NCI-H146 treated with DMSO at 0.1 percent for 48 hours (cell line): ENCODE results near the gene ATAD3B.
"Not testable (repeated sequence)": the region's sequence is repeated elsewhere in the genome, so short reads cannot be mapped to it uniquely, and the experiment has no call there.

ENCODE experiments used
- DNase-seq: peaks from one replicate; lab custom pipeline; 2025; ENCODE audit not compliant: unreplicated experiment; lab: John Stamatoyannopoulos, UW

The ATAD3B gene, protein sequence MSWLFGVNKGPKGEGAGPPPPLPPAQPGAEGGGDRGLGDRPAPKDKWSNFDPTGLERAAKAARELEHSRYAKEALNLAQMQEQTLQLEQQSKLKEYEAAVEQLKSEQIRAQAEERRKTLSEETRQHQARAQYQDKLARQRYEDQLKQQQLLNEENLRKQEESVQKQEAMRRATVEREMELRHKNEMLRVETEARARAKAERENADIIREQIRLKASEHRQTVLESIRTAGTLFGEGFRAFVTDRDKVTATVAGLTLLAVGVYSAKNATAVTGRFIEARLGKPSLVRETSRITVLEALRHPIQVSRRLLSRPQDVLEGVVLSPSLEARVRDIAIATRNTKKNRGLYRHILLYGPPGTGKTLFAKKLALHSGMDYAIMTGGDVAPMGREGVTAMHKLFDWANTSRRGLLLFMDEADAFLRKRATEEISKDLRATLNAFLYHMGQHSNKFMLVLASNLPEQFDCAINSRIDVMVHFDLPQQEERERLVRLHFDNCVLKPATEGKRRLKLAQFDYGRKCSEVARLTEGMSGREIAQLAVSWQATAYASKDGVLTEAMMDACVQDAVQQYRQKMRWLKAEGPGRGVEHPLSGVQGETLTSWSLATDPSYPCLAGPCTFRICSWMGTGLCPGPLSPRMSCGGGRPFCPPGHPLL

DNA sequence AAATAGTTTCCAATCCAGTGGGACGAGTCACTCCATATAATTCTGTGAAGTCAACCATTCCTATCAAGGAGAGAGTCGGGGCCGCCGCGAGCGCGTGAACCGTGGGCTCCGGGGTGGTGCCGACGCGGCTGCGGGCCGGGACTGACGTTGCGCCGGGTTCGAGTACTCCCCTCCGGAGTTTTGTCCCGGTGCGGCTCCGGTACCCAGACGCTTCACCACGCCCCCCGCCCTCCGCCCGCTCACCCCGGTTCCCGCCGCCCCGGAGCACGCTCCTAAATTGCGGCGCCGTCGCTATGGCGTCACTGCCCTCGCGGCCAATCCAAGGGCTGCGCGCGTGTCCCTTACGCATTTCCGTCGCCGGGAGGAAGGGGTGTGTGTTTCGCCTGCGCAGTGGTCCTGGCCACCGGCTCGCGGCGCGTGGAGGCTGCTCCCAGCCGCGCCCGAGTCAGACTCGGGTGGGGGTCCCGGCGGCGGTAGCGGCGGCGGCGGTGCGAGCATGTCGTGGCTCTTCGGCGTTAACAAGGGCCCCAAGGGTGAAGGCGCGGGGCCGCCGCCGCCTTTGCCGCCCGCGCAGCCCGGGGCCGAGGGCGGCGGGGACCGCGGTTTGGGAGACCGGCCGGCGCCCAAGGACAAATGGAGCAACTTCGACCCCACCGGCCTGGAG lies at the start of gene ATAD3B:
Gene ATAD3B (plus strand): TSS at position 377 of the 664 bp plus-strand sequence. CDS start 120 bp downstream, at position 497.
- DNase-seq = peak; percentile 53

DNA sequence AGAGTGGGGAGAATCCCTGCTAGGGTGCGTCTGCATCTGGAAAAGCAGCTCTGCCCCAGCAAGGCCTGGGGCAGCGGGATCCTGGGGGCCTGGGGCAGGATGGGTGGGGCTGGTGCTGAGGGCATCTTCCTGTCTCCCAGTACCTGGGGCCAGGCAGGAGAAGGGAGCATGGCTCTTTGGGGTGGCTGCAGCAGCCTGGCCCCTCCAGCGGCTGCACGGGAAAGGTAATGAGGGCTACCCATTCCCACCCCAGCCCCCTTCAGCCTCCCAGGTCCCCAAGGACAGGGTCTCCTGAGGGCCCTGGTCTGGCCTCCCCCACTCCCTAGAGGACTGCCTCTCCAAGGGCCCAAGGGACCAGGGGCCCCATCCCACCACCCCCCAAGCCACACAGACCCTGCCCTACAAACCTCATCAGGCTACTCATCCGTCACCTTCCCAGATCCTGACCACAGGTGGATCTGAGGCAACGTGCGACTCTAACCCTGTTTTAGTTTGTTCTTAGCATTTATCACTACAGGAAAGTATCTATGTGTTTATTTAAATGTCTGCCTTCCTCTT lies 49.6 kb upstream of the ATAD3B start:
- DNase-seq = no peak

DNA sequence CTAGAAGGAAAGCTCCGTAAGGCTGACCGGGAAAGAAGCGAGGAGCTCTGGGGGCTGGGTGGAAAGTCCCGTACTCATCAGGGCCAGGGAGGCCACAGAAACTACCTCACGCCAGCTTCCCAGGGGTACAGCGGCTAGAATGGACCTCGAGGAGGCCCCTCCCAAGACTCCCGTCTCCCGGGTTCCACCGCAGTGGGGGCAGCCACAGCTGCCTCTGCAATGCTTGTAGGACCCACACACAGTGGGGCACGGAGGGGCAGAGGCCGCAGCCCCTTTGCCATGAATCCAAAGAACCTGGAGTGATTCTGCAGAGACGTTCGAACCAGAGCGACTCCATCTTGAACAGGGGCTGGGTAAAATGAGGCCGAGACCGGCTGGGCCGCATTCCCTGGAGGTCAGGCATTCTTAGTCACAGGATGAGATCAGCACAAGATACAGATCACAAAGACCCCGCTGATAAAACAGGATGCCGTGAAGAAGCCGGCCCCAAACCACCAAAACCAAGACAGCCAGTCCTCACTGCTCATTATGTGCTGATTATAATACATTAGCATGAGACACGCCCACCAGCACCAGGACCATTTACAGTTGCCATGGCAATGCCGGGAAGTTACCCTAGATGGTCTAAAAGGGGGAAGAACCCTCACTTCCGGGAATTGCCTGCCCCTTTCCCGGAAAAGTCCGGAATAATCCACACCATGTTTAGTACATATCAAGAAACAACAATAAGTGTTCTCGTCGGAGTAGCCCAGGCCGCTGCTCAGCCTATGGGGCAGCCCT lies 48.9 kb upstream of the ATAD3B start:
- DNase-seq = no peak

DNA sequence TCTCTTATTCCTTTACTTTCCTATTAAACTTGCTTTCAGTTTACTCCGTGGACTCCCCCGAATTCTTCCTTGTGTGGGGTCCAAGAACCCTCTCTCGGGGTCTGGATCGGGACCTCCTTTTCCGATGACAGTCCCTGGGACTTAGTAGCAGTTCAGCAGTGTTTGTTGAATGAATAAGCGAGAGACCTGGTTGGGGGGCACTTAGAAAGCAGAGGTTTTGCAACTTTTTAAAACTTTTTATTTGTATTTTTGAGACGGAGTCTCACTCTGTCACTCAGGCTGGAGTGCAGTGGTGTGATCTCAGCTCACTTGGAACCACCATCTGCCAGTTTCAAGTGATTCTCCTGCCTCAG lies 48.3 kb upstream of the ATAD3B start:
- no peak for DNase-seq

DNA sequence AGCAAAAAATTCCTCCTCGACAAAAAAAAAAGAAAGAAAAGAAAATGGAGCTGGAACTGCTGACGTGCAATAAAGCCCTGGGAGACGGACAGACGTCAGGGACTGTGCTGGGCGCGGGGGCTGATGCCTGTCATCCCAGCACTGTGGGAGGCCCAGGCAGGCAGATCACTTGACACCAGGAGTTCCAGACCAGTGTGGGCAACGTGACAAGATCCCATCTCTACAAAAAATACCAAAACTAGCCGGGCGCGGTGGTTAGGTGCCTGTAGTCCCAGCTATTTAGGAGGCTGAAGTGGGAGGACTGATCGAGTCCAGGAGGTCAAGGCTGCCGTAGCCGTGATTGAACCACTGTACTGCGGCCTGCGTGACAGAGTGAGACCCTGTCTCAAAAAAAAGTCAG lies 46.9 kb upstream of the ATAD3B start:
- no peak for DNase-seq

DNA sequence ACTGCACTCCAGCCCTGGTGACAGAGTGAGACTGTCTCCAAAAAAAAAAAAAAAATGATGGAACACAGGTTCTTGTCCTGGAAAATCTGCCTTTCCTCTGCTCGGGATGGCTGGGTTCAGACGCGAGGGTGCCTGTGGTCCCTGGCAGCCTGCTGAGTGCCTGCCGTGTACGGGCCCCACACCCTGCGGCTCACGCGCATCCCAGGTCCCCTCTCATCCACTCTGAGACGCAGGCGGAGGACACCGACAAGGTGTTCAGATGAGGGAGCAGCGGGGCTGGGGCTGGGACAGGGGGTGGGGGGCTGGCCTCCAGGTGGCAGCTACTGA lies 46.2 kb upstream of the ATAD3B start:
- no peak for DNase-seq

DNA sequence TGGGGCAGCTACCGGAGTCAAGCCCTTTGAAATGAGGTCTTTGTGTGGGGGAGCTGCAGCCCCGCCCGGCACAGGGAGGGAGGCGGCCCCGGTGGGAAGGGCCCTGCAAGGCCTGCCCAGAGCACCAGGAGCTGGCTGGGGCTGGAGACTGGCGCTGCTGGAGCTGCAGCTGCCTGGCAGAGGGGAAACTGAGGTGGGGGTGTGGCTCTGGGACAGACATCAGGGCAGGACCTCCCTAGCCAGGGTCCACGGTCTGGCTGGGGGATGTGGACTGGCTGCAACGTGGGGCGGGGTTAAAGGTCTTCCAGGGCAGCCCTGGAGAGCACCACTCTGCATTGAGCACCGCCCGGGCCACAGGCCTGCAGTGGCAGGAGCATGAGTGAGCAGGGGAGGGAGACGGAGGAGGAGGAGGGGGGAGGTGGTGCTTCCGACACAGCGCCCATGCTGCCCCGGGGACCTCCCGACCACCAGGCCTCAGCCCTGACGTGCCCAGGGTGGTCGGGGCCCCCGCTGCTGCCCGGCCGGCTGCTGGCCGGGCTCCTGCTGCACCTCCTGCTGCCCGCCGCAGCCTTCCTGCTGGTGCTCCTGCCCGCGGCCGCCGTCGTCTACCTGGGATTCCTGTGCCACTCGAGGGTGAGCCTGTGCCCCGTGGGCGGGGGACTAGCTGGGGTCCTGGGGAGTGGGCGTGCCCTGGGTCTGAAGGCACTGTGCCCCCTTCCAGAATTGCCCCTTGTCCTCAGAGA lies 45.6 kb upstream of the ATAD3B start:
- no peak for DNase-seq

DNA sequence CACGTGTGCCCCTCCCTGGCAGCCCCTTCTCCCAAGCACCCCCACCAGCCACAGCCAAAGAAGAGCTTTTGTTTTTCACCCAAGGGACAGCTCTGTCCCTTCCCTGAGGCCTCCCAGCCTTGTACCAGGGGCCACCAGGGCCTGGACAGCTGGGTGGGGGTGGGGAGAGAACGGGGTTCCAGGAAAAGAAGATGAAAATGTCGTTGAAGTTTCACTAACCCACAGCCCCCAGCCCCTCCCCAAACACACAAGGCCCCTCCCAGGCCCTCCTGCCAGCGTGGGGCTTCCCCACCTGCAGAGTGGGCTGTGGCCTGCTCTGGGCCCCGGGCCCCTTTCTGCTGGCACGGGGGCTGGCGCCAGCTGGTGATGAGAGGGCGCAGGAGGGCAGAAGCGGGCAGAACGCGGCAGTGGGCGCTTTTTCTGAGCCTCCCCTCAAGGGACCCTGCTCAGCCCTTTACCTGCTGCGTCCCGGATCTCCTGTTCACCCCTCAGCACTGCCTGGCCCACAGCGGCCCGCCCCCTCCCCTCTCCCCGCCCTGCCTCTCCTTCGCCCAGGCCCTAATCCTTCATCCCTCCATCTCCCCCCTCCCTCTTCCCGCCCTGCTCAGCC lies 45.0 kb upstream of the ATAD3B start:
- no peak for DNase-seq

DNA sequence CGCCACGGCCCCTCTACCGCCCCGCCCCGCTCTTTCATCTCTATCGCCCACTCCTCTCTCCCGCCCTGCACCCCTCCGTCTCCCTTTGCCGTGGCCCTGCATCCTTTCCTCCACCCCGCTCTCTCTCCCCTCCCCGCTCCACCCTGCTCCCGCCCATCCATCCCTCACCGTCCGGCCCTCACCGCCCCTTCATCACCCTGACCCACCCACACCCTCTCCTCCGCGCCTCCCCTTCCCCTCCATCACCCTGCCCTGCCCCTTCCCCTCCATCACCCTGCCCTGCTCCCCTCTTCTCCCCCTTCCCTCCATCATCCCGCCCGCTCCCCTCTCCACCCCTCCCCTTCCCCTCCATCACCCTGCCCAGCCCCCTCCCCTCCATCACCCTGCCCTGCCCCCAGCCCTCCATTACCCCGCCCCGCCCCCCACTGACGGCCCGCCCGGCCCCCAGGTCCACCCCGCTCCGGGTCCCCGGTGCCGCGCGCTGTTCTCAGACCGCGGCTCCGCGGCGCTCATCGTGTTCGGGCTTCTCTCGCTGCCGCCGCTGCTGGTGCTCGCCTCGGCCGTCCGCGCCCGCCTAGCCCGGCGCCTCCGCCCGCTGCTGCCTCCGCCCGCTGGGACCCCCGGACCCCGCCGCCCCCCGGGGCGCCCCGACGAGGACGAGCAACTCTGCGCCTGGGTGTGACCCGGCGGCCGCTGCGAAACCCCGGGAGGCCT lies 44.3 kb upstream of the ATAD3B start:
- DNase-seq = no peak

DNA sequence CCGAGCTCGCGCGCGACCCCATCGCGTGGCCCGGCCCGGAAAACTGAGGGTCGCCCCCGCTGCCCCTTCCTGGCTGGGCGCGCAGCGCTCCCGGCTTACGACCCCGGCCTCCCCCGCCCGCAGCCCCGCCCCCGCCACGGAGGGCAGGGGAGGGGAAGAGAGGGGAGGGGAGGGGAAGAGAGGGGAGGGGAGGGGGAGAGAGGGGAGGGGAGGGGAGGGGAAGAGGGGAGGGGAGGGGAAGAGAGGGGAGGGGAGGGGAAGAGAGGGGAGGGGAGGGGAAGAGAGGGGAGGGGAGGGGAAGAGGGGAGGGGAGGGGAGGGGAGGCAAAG lies 43.8 kb upstream of the ATAD3B start:
- DNase-seq = no peak

DNA sequence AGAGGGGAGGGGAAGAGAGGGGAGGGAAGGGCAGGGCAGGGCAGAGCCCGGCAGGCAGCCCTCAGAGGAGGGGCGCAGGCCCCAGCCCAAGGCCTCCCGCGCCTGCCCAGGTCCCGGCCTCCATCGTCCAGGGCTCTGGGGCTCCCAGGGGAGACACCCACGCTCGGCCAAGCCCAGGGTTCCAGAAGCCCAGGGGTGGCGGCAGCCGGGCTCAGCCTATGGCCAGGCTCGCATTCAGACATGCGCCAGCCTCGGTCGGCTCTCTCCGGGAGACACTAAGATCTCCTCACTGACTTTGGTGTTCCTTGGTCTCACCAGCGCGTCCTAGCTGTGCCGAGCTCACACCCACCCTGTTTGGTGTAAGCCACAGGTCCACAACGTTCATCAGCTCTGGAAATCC lies 43.4 kb upstream of the ATAD3B start:
- no peak for DNase-seq

DNA sequence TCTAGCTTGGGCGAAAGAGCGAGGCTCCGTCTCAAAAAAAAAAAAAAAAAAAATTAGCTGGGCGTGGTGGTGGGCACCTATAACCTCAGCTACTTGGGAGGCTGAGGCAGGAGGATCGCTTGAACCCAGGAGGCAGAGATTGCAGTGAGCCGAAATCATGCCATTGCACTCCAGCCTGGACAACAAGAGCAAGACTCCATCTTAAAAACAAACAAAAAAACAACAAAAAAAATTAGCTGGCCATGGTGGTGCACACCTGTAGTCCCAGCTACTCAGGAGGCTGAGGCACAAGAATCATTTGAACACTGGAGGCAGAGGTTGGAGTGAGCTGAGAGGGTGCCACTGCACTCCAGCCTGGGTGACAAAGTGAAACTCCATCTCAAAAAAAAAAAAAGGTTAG lies 42.6 kb upstream of the ATAD3B start:
- not testable (repeated sequence) for DNase-seq

DNA sequence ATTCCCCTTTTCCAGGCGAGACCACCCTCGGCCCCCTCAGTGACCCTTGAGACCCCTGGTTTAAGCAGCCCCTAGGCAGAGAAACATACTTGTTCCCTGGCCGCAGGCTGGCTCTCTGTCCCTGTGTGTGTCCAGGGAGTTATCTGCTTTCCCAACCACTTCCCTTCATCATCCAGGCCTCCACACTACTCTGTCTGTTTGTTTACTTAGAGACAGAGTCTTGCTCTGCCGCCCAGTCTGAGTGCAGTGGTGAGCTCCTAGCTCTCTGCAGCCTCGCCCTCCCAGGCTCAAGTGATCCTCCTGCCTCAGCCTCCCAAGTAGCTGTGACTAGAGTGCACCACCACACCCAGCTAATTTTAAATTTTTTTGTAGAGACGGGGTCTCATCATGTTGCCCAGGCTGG lies 41.9 kb upstream of the ATAD3B start:
- no peak for DNase-seq

DNA sequence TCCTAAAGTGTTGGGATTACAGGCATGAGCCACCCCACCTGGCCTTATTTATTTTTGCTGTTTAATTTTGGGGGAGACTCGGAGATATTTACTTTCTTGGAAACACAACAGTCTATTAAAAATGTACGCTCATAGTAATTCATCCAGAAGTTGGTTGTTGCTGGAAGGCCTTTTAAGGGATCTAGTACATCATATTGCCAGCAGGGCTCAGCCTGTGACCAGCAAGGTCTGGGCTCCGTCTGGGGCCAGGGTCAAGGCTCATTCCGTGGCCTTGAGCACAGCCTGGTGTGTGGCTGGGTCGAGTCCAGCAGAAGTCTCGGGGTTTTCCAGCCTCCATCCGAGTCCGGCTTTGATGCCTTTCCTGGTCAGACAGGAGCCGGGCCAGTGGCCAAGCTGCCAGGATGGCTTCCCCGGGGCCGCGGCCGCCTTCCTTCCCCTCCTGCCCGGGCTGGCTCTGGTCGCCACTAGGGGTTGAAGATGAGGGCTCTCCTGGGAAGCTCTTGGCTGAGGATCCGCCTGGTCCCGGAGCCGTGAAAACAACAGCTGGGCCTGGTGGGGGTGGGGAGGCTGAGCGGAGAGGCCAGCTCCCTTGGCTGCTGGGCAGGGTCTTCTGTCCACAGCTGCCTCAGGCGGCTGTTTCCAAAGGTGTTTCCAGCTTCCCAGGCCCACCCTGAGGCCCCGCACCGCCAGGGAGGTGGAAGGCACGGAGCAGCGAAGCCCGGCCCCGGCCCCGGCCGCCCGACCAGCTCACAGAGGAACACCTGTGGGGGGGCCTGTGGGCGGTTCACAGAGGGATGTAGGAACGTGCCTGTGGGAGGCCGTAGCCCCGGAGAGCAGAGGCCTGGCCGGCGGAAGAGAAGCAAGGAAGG lies 41.2 kb upstream of the ATAD3B start:
- DNase-seq = no peak

DNA sequence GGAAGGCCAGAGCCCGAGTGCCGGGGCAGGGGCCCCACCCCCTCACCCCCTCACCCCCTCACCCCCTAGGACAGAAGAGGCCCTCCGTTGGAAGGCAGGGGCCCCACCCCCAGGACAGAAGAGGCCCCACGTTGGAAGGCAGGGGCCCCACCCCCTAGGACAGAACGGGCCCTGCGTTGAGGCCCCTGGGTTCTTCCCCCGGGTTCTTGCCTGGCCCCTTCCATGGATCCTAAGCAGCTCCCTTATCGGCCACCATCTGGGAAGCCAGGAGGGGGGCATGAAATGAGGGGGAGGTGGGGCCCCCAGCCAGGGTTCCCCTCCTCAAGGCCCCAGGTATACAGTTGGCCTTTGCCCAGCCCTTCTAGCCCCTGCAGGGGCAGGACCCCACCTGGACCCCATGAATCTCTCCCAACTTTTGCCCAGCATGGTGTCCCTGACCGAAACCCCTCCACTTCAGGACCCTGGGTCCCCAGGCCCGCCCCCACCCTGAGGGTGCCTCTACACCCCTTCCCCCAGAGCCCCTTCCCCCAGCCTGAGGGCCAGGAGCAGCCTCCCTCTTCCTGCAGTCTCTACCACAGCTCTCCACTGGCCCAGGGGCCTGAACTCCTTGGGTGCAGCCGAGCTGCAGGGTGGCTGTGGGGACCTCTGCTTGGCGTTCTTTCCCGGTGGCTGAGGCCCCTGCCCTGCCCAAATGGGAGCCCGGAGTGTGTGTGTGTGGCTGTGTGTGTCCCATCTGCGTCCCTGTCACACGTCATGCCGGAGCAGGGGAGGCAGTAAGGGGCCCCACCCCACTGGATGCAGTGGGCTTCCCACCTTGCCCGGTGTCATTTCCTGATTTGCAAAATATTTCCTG lies 40.3 kb upstream of the ATAD3B start:
- no peak for DNase-seq

DNA sequence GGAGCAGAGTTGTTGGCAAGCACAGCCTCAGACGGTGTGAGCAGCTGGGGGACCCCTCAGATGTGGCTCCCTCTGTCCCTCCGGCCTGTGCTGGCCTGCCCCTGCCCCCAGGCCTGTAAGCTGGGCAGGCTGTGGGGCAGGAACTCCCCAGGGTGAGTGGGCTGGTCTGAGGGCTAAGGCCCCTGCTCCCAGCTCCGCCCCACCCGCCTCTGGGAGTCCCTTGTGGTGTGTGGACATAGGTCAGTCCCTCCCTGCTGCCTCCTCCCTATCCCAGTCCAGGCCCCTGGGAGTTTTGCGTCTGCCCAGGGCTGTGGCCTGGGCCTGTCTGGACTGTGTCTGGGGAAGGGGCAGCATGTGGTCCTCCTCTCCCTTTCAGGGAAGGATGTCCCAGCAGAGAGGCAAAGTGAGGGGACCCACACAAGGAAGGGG lies 39.7 kb upstream of the ATAD3B start:
- no peak for DNase-seq

DNA sequence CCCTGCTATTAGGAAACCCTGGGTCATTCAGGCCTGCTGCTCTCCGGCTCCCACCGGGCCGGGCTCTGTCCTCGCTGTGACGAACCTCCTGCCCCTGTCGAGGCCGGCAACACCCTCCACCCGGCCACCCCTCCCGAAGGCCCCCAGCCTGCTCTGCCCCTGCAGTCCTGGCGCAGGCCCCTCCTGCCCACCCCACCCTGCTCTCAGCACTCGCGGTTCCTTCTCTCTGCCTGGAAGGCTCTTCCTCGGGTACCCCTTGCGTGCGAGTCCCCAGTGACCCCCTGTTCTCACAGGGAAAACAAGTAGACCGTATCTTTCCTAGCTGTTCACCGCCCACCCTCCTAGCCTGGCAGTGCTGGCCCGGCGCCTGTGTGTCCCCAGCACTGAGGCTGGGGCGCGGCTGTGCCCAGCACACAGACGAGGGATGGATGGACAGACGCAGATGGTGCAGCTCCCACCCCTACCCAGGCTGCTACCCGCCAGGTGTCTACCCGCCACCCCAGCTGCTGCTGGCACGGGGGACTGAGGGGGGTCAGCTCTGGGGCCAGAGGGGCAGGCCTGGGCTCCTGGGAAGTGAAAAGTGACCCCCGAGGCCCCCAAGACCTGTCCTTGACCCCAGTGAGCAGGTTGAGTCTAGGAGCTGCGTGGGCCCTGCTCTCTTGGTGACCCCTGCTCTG lies 39.2 kb upstream of the ATAD3B start:
- DNase-seq = no peak
